Testis (tissue), 3 donors: Measurements from ENCODE around the gene PLPPR1. TPM values are rescaled to one million over a fixed set of nuclear protein-coding genes. Genes with fewer than 3 reads are reported as not detected.

Experiments
- DNase-seq: peaks from one replicate; pipeline ENCODE4 v3.0.0-alpha.2; 2019
- H3K27ac ChIP-seq, 2 donors: fragments of 200-600 bp; sonication (generic); one replicate each; pipeline ENCODE4 v1.5.1; 2019
- H3K27me3 ChIP-seq: fragments of 200-600 bp; sonication (generic); one replicate; pipeline ENCODE4 v1.5.1; 2019
- H3K36me3 ChIP-seq: fragments of 200-600 bp; sonication (generic); one replicate; pipeline ENCODE4 v1.5.1; 2017; ENCODE audit warnings: low read depth; ENCODE audit errors: missing control alignments
- H3K4me1 ChIP-seq: fragments of 200-600 bp; sonication (generic); one replicate; pipeline ENCODE4 v1.5.1; 2019
- H3K4me3 ChIP-seq, 2 donors: fragments of 200-600 bp; sonication (generic); one replicate each; pipeline ENCODE4 v1.5.1; 2017 to 2019
- H3K9me3 ChIP-seq: fragments of 200-600 bp; sonication (generic); one replicate; pipeline ENCODE4 v1.5.1; 2017
- CTCF ChIP-seq, 3 experiments: fragments of 450-650 bp in 2 of 3; fragments of 200-600 bp in 1 of 3; sonication (generic) in 1 of 3; IDR thresholded peaks; one replicate each; pipeline ENCODE4 v1.5.1; 2016 to 2019; ENCODE audit warnings: antibody characterized with exemption in 3 of 3, mild to moderate bottlenecking in 2 of 3, moderate library complexity in 1 of 3
- POLR2A ChIP-seq: fragments of 450-650 bp; IDR thresholded peaks from one replicate; pipeline ENCODE4 v1.6.1; 2017; ENCODE audit warnings: antibody characterized with exemption, mild to moderate bottlenecking, moderate library complexity
- WGBS, 2 donors: methylation state at CpG; one replicate each; pipeline ENCODE4 v1.1.5; 2018; 5-methylcytosine and 5-hydroxymethylcytosine counted together
- intact Hi-C: fragments of 100-400 bp; cut with DNase I; formaldehyde crosslinking; loops from one replicate; pipeline ENCODE4 v1.15.1; 2023; ENCODE audit warnings: low total_unique reads
- polyA plus RNA-seq: library from polyadenylated mRNA; stranded (reverse); fragments of 350-450 nt; fragmentation: Illumina TruSeq; extraction: RNeasy Lipid Tissue Mini Kit (QIAGEN cat#74804); gene quantifications from one replicate; pipeline ENCODE4 v1.2.3, GENCODE V29; 2014; ENCODE audit warnings: low read depth, low replicate concordance; ENCODE audit not compliant: insufficient read depth
- total RNA-seq, 2 donors: library from RNA; depleted of rRNA; stranded (reverse); fragments of >200 nt; gene quantifications; one replicate each; pipeline ENCODE4 v1.2.3, GENCODE V29; 2016

Gene PLPPR1
- total and polyA plus RNA-seq, 3 donors from 2014 or later = 1.2 to 2.9 (median 2.5) TPM

- DNase-seq = no peak
- Histone ChIP-seq H3K27me3 (no peaks in the 10 kb centered on the region), H3K9me3 (no peaks in the 10 kb centered on the region), H3K4me1 (no peaks in the 10 kb centered on the region), H3K4me3 (no peak overlapping the region), H3K36me3 (no peaks in the 10 kb centered on the region), H3K27ac (no peak overlapping the region)
- intact Hi-C loops = no loop called here
- WGBS, 2 donors = 38 to 42% methylated on average over 6 of the region's 6 CpGs
- peak in 2 of 3 experiments; percentile 35 to 37 for TF ChIP-seq CTCF (IDR thresholded peaks at IDR 0.05)
- TF ChIP-seq POLR2A = no peak
Observed at GRCh38 chr9:101235105-101235866, 206.8 kb downstream of the PLPPR1 start.

- H3K4me3 ChIP-seq = no peak overlapping the region
- H3K27me3 ChIP-seq = no peaks in the 10 kb centered on the region
- no peaks in the 10 kb centered on the region for H3K4me1 ChIP-seq
- no peaks in the 10 kb centered on the region for H3K9me3 ChIP-seq
- H3K27ac ChIP-seq = no peak overlapping the region
- no peaks in the 10 kb centered on the region for H3K36me3 ChIP-seq
- WGBS, 2 donors = 87 to 94% methylated on average over 1 of the region's 1 CpG
- intact Hi-C loops = no loop called here
- TF ChIP-seq CTCF (IDR thresholded peaks at IDR 0.05) (no peak), POLR2A (no peak)
- DNase-seq = no peak
Observed at GRCh38 chr9:101242651-101243050, 214.1 kb downstream of the PLPPR1 start.

- no peak for DNase-seq
- Histone ChIP-seq H3K36me3 (no peaks in the 10 kb centered on the region), H3K4me1 (no peaks in the 10 kb centered on the region), H3K4me3 (no peak overlapping the region), H3K27ac (no peak overlapping the region), H3K27me3 (no peaks in the 10 kb centered on the region), H3K9me3 (no peaks in the 10 kb centered on the region)
- intact Hi-C loops = no loop called here
- 55 to 71% methylated on average over 1 of the region's 1 CpG for WGBS, 2 donors
- TF ChIP-seq CTCF (IDR thresholded peaks at IDR 0.05) (no peak), POLR2A (no peak)
Observed at GRCh38 chr9:101246691-101247090, 218.2 kb downstream of the PLPPR1 start.

GRCh38 chr9:101247297-101247696, 218.8 kb downstream of the PLPPR1 start:
- no peak for TF ChIP-seq CTCF (IDR thresholded peaks at IDR 0.05)
- TF ChIP-seq POLR2A = no peak
- Histone ChIP-seq H3K27me3 (no peaks in the 10 kb centered on the region), H3K9me3 (no peaks in the 10 kb centered on the region), H3K36me3 (no peaks in the 10 kb centered on the region), H3K27ac (no peak overlapping the region), H3K4me1 (no peaks in the 10 kb centered on the region), H3K4me3 (no peak overlapping the region)
- 89 to 95% methylated on average over 2 of the region's 2 CpGs for WGBS, 2 donors
- DNase-seq = no peak
- intact Hi-C loops = no loop called here
